GM18505 (cell line): ENCODE data around the gene DRP2.
"Not testable (repeated sequence)": the region's sequence is repeated elsewhere in the genome, so short reads cannot be mapped to it uniquely, and the experiment has no call there.

Source experiments
- ATAC-seq: cut with Tn5 transposase; IDR thresholded peaks from one replicate; pipeline ENCODE4 v1.9.1; 2021; ENCODE audit not compliant: unreplicated experiment
- POLR2A ChIP-seq: IDR thresholded peaks from 4 replicates; pipeline ENCODE4 v1.6.1; 2011; ENCODE audit warnings: borderline replicate concordance; ENCODE audit not compliant: insufficient read depth, insufficient read length; ENCODE audit errors: extremely low read depth

Gene DRP2

DNA sequence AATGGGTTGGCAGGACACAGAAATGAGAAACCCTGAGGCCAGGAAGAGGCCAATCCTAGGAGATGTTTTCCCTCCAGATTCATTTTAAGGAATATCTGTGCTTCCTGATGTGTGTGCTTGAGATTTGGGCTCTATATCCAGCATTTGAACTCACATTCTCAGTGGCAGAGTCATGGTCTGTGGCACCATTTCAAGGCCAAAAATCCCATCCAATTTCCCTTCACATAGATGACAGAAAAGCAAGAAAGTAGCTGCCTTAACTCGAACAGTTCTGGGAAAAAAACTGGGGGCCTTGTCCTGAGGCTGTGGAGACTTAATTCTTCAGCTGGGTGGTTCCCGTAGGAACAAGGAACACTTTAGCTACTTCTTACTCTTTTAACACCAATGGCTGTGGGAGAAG, 44.2 kb downstream of the DRP2 start:
- TF ChIP-seq POLR2A: no peak
- ATAC-seq: no peak

DNA sequence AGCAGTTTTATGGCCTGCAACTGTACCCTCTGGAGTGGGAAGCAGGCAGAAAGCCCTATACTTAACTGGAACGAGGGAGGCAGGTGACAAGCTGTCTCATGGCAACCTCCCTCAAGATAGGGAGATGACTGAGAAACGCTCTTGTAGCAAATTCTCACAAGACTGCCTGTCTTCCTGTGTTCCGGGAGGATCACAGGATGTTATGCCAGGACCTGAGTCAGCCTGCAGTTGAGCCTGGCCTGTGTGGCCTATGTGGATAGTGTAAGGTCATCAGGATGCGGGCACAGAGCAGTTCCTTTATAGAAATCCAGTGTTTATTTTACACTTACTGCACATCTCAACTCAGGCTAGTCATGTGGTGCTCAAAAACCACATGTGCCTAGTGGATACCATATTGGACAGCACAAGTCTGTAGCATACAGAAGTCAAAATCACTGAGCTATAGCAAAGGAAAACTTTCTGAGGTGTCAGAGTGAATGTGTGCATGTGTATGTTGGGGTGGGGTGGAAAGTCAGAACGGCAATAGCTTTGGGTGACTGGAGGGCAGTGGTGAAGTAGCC, 46.4 kb downstream of the DRP2 start:
- TF ChIP-seq POLR2A: no peak
- no peak for ATAC-seq

DNA sequence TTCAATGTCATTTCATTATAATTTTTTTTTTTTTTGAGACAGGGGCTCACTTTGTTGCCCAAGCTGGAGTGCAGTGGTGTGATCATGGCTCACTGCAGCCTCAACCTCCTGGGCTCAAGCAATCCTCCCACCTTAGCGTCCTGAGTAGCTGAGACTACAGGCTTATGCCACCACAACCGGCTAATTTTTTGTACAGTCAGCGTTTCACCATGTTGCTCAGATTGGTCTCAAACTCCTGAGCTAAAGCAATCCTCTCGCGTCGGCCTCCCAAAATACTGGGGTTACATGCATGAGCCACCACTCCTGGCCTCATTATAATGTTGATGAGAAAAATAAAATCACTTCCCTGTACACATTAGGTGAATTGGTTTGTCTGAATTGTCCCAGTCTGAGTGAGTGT, 54.6 kb downstream of the DRP2 start:
- TF ChIP-seq POLR2A: no peak
- no peak for ATAC-seq

DNA sequence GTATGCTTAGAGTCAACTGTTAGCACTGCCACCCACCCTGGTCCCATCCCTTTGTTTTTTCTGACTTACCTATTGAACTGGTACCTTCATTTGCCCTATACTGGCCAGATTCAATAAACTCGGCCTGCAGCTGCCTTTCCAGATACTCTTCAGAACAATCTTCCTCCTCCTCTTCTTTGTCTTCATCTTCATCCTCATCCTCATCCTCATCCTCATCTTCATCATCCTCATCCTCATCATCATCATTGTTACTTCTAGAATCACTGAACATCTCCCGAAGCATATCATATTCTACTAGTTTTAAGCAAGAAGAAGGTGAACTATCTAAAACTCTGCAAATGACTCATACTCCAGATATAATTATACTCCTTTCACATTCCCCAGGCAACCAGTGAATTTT, 56.7 kb downstream of the DRP2 start:
- no peak for ATAC-seq

DNA sequence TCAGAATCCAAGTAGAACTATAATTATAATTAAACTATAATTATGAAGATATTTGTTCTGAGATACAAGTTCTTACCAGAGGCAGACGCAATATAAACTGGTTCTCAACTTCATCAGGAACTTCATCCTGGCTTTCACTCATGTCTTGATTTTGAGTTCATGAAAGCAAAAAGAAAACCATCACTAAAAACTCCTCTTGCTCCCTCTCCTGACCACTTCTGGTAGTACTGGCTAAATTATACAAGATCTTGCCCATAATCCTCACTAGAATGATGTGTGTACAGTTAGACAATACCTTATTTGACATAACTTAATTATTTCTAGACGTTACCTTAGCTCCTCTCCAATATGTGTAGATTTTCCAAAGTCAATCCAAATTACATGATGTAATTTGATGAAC, 67.8 kb downstream of the DRP2 start:
- no peak for TF ChIP-seq POLR2A
- ATAC-seq: no peak

More for the DNA sequence above, 56.7 kb downstream of the DRP2 start:
- no peak for TF ChIP-seq POLR2A

DNA sequence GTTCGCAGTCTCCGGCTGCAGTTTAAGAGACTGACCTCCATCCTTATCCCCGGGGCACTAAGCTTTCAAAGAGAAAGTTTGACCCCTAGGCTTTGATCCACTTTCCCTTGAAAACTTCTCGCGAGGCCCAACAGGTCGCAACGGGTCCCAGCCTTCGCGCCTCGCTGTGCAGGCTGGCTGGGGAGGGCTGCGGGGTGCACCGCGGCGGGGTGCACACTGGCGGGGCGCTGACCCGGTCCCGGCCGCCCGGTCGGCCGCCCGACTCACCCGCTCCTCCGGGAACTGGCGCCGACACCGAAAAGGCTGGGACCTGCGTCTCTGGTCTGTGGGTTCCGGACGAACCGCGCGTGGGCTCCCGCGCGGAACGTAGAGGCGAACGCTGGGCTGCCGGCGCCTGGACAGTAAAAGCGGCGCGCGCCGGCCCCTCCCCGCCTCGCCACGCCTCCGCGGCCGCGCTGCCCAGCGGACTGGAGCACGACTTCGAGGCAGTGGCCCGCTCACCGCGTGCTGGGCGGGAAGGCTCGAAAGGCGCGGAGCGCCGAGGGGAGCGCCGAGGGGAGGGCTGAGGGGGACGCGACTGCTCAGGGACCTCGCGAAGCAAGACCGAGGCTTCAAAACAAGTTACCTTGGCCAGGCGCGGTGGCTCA, 71.5 kb downstream of the DRP2 start, which contains the start of gene TAF7L:
Gene TAF7L, minus strand, starts transcription at position 378 of the 647 bp plus-strand sequence. CDS start 3,791 bp downstream, outside the sequence.
- TF ChIP-seq POLR2A: no peak
- no peak for ATAC-seq

DNA sequence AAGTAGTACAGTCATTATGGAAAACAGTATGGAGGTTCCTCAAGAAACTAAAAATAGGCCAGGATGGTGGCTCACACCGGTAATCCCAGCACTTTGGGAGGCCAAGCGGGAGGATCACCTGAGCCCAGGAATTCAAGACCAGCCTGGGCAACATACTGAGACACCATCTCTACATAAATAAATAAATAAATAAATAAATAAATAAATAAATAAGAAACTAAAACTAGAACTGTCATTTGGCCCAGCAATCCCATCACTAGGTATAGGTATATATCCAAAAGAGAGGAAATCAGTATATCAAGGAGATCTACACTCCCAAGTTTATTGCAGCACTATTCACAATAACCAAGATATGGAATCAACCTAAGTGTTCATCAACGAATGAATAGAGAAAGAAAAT, 76.0 kb downstream of the DRP2 start:
- not testable (repeated sequence) for ATAC-seq

DNA sequence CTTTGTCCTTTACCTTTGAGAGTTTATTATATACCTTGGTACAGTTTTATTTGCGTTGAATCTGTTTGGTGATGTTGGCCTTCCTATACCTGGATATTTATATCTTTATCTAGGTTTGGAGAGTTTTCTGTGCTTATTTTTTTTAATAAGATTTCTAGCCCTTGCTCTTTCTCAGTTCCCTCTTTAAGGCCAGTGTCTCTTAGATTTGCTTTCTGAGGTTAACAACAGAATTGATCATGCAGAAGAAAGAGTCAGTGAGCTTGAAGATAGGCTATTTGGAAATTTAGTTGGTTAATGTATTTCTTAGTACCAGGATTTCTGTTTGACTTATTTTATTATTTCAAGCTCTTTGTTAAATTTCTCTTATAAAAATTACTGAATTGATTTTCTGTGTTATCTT, 84.2 kb downstream of the DRP2 start:
- TF ChIP-seq POLR2A: no peak
- ATAC-seq: no peak
